Left colon (tissue), 2 donors: ENCODE results near the gene NUP93. TPM values are rescaled to one million over a fixed set of nuclear protein-coding genes. Genes with fewer than 3 reads are reported as not detected.
A peak's percentile ranks its signal among the peaks of the same experiment; 100 is the strongest.
"Not testable (repeated sequence)": the region's sequence is repeated elsewhere in the genome, so short reads cannot be mapped to it uniquely, and the experiment has no call there.

Experiments used
- ATAC-seq: fragments of 200-7000 bp; cut with Tn5 transposase; one replicate; pipeline ENCODE4 v1.9.1; 2020; ENCODE audit warnings: mild to moderate bottlenecking, moderate library complexity
- DNase-seq, 2 donors: peaks; one replicate each; pipeline ENCODE4 v3.0.0-alpha.2; 2020
- intact Hi-C, 2 donors: fragments of 100-400 bp; cut with DNase I in 1 of 2; cut with micrococcal nuclease in 1 of 2; formaldehyde crosslinking; loops; one replicate each; pipeline versions ENCODE4 v1.11.2 to v1.14.0; 2022; cut with DNase I, micrococcal nuclease
- total RNA-seq, 2 donors: library from RNA; stranded (reverse); fragmentation: NEBNext Ultra II Directional; extraction: Animal tissue kit (Norgen Biotek cat#: 25700); gene quantifications; one replicate each; pipeline ENCODE4 v1.2.1, GENCODE V29; 2021
- donor health status: DM: no; HTN: no; CAD: no.
- donor health status: DM: yes; HTN: yes; CAD: no.

Gene NUP93
- total RNA-seq, 2 donors from 2014 or later, result 34.1 to 52.7 TPM

DNA sequence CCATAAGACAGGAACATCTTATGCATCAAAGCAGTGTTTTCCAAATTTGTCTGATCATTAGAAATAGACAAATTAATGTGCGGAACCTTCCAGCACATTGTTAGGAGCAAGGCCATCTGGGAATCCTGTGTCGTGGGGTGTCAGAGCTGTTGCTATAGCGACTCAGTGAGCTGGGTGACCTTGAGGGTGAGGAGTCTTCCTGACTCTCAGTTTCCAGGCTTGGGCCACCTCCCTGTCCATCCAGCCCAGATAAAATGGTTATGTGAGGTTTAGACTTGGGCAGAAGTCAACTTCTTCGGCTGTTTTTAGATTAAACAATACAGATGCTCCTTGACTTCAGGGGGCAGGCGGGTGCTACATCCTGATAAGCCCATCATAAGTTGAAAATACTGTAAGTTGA, 27.1 kb upstream of the NUP93 start:
- DNase-seq, result no peak
- intact Hi-C loops, result loop anchor here in 1 of 2 donors (2.0 kb wide), 1 partner anchor 126 kb away; no protein-coding TSS in a partner anchor

DNA sequence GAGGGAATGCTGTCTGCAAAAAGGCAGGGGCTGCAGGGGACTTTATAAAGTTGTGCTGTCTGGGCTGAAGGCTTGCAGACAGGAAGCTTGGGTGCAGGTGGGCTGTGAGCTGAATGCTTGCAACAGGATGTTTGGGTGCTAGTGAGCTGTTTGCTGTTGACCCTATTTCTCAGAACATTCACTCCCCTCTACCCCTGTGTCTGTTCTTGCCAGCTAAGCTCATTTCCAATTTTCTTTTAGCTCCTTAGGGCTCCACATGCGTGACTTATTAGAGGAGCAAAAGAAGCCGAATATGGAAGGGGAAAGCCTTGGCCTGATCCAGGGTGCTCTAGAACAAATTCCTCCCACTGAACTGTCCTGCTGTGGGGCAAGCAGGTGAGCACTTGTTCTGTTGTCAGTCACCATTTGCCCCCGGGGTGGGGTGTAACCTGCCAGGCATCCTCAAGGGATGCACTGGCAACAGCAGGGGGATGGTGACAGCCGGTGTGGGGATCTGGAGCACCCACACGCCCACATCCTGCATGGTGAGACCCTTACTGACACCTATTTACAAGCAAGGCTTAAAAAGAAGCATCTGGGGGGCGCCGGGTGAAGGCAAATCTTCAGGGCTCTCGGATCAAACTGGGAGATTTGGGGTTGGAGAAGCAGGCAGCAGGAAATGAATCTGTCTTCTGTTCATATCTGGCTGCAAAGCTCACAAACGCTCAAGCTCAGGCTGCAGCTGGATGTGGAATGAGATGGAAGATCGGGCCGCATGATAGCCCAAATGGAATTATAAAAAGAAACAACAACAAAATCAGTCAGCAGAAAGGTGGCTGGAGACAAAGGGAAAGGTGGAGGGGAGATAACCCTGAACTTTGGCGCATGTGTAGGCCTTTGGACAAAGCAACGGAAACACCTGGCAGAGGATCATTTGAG, 21.1 kb upstream of the NUP93 start:
- intact Hi-C loops, result no loop called here
- DNase-seq (no peak), ATAC-seq (no peak)

More for the DNA sequence above, 27.1 kb upstream of the NUP93 start:
- no peak for ATAC-seq

- intact Hi-C loops, result no loop called here
- ATAC-seq (no peak), DNase-seq (no peak)
Measured at GRCh38 chr16:56709443-56710040, 20.4 kb upstream of the NUP93 start.

- DNase-seq (no peak), ATAC-seq (no peak)
- intact Hi-C loops, result no loop called here
Measured at GRCh38 chr16:56710181-56710737, 19.7 kb upstream of the NUP93 start.

- DNase-seq (no peak), ATAC-seq (no peak)
- intact Hi-C loops, result no loop called here
Measured at GRCh38 chr16:56711862-56712261, 18.1 kb upstream of the NUP93 start.

DNA sequence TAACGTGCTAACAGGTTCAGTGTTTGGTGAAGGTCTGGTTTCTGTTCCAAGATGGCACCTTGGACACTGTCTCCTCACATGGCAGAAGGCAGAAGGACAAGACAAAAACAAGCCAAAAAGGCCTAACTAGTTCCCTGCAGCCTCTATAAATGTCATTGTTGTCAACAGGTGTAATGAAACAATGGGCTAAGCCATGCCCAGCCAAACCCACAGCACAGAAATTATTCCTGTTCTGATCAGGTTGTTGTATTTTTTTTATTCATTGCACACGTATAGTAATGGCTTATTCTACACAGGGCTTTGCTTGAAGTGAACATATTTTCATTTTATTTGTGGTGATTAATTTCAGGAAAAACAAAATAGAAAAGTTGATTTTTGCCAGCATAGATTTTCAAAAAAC, 16.1 kb upstream of the NUP93 start:
- no peak for ATAC-seq
- intact Hi-C loops, result no loop called here
- DNase-seq, result no peak

- ATAC-seq (no peak), DNase-seq (no peak)
- intact Hi-C loops, result no loop called here
Measured at GRCh38 chr16:56715126-56715525, 14.8 kb upstream of the NUP93 start.

DNA sequence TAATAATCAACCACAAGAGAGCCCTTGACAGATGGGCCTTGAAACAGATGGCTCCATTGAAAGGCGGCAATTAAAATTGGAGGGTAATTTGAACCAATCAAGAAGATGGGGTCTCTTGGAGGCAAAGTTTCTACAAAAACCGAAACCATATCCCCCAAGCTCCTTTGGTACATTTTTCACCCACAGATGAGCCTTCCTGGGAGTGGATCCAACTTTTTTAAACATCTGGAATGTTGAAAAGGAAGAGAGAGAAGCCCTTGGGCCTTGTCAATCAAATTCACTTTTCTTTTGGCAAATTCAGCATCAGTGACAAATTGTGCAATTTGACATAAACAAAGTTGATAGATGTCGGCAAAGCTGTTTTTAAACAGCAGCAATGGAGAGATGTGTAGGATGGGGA, 13.2 kb upstream of the NUP93 start:
- ATAC-seq, result no peak
- intact Hi-C loops, result no loop called here
- no peak for DNase-seq

DNA sequence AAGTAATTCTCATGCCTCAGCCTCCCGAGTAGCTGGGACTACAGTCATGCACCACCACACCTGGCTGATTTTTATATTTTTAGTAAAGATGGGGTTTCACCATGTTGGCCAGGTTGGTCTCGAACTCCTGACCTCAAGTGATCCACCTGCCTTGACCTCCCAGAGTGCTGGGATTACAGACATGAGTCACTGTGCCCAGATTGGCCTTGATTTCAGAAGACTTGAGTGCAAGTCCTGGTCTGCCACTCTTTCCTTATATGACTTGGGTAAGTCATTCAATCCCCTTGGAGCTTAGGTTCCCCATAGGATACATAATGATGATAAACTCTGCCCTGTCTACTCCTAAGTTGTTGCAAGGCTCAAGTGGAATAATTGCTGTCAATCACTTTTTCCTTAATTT, 12.4 kb upstream of the NUP93 start:
- ATAC-seq, intact Hi-C loops, DNase-seq: not testable (repeated sequence)

GRCh38 chr16:56722200-56722842, 7.6 kb upstream of the NUP93 start:
- intact Hi-C loops, result no loop called here
- ATAC-seq, result no peak
- no peak for DNase-seq

DNA sequence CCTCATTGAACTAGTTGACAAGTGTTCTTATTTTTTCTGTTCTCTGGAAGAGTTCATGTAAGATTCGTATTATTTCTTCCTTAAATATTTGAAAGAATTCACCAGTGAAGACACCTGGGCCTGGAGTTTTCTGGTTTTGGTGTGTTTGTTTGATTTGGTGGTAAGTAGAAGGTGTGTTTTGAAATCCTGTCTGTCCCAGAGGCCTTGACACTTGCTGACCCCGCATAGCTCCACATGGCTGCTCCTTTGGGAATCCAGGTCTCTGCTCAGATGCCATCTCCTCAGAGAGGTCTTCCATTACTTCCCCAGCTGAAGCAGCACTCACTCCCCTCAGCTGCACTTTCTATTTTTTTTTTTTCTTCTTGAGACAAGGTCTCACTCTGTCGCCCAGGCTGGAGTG, 5.7 kb upstream of the NUP93 start:
- DNase-seq (no peak), ATAC-seq (no peak)
- intact Hi-C loops, result no loop called here

DNA sequence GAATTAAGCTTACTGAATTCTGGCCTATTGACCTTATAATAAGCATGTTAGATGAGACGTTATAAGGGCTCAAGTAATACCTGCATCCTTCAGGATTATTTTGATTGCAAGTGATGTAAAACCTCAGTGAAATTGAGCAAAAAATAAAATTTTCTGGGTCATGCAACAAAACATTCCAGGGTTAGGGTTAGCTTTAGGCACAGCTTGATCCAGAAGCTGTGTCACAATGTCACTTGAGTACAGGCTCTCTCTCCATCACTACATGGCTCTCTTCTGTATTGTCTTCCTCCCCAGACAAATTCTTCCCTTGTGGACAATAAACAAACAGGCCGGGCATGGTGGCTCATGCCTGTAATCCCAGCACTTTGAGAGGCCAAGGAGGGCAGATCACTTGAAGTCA, 3.6 kb upstream of the NUP93 start:
- ATAC-seq, result no peak
- intact Hi-C loops, result no loop called here
- DNase-seq, result no peak

- DNase-seq, result no peak
- intact Hi-C loops, result no loop called here
- ATAC-seq, result no peak
Measured at GRCh38 chr16:56726926-56727325, 3.0 kb upstream of the NUP93 start.

DNA sequence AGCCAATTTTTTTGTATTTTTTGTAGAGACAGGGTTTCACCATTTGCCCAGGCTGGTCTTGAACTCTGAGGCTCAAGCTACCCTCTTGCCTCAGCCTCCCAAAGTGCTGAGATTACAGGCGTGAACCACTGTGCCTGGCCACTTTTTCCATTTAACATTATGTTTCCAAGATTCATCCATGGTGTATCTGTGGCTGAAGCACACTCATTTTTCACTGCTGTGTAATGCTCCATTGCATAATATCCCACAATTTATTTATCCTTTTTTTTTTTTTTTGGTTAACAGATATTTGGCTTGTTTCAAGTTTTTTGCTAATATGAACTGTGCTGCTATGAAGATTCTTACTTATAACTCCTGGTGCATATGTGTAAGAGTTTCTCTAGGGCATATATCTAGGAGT, 1.9 kb upstream of the NUP93 start:
- DNase-seq (no peak), ATAC-seq (no peak)
- intact Hi-C loops, result no loop called here

DNA sequence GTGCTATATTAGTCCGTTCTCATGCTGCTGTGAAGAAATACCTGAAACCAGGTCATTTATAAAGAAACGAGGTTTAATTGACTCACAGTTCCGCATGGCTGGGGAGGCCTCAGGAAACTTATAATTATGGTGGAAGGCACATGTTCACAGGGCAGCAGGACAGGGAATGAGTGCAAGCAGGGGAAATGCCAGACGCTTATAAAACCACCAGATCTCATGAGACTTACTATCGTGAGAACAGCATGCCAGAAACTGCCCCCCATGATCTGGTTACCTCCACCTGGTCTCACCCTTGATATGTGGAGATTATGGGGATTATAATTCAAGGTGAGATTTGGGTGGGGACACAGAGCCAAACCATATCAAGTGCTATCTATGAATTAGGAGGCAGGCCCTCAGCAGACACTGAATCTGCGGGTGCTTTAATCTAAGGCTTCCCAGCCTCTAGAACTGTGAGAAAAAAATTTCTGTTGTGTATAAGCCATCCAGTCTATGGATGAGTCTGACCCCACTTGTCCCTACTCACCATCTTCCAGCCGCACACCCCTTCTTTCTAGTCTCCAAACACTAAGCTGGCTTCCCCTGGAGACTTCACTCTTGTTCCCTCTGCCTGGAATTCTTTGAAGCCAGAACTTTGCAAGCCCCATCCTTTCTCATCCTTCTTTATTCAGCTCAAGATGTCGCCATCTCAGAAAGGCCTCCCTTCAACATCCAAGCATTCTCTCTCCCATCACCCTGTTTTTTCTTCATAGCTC, 772 bp upstream of the NUP93 start:
- ATAC-seq, result peak; percentile 13
- intact Hi-C loops, result no loop called here
- DNase-seq, result peak in 1 of 2 donors; percentile 12

DNA sequence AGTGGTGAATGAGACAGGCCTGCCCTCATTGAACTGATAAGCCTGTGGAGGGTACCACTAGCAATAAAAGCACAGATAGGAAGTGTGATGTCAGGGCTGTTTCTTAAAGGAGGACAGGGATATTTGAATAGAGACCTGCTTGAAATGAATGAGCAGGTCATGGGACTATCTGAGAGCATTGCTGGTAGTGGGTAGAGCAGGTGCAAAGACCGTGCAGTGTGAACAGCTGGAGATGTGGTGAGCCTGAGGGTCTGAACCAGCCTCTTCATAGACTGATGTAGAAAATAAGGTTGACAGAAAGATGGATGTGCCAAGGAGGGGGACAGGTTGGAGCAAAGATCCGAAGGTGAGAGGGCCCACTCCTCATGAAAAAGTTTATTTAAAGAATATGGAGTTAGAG, 2.4 kb downstream of the NUP93 start:
- intact Hi-C loops, result no loop called here
- ATAC-seq, result no peak
- DNase-seq, result no peak

GRCh38 chr16:56732832-56733231, 2.9 kb downstream of the NUP93 start:
- DNase-seq (no peak), ATAC-seq (no peak)
- intact Hi-C loops, result no loop called here

DNA sequence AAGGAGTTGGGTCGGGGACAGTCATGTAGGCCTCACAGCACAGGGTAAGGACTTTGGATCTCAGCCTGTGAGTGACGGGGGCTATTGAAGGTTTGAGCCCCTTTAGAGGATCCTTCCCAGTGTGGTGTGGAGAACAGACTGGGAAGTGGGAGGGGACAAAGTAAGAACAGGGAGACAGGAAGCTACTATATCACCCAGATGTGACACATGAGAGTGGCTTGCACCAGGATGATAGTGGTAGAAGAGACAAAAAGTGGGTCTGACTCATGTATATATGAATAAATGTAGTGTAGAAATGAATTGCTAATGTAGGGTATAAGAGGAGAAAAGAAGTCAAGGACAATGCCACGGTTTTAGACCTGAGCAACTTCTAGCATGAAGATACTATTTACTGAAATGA, 4.5 kb downstream of the NUP93 start:
- intact Hi-C loops, result no loop called here
- ATAC-seq (no peak), DNase-seq (no peak)

DNA sequence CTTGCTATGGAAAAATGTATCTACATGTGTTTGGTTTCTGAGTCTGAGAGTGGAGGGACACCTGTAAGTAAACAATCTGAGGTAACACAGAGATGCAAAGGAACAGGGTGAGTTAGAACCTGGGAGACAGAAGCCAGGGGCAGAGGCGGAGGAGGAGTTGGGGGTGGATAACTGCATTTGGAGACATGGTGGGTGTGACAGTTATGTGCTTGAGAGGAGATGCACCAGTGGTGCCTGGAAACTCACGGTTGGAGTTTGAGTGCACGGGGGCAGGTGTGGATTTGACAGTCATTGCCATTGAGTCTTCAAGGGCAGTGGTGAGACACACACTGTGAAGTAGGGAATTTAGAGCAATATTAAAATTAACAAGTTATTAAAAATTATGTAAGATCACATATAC, 6.5 kb downstream of the NUP93 start:
- ATAC-seq, result no peak
- no peak for DNase-seq
- intact Hi-C loops, result no loop called here
